Keratinocyte (primary cell): ENCODE results near the gene MUC4.

Experiments used
- EZH2 ChIP-seq: IDR thresholded peaks from one replicate; pipeline ENCODE4 v1.6.1; 2012; ENCODE audit warnings: inconsistent platforms, mild to moderate bottlenecking, low read length, moderate library complexity
- TF ChIP-seq, protein P1 (sequence below), 3 experiments: IDR thresholded peaks in 1 of 3; conservative IDR thresholded peaks in 1 of 3; optimal IDR thresholded peaks in 1 of 3; 2 replicates in 2 of 3; 3 replicates in 1 of 3; pipeline versions ENCODE3 to v1.5.1; 2011; ENCODE audit warnings: low read length in 3 of 3, mild to moderate bottlenecking in 3 of 3, moderate library complexity in 2 of 3, control low read depth in 1 of 3, inconsistent platforms in 1 of 3; ENCODE audit not compliant: insufficient read depth in 2 of 3; ENCODE audit errors: extremely low read depth in 1 of 3

DNA sequence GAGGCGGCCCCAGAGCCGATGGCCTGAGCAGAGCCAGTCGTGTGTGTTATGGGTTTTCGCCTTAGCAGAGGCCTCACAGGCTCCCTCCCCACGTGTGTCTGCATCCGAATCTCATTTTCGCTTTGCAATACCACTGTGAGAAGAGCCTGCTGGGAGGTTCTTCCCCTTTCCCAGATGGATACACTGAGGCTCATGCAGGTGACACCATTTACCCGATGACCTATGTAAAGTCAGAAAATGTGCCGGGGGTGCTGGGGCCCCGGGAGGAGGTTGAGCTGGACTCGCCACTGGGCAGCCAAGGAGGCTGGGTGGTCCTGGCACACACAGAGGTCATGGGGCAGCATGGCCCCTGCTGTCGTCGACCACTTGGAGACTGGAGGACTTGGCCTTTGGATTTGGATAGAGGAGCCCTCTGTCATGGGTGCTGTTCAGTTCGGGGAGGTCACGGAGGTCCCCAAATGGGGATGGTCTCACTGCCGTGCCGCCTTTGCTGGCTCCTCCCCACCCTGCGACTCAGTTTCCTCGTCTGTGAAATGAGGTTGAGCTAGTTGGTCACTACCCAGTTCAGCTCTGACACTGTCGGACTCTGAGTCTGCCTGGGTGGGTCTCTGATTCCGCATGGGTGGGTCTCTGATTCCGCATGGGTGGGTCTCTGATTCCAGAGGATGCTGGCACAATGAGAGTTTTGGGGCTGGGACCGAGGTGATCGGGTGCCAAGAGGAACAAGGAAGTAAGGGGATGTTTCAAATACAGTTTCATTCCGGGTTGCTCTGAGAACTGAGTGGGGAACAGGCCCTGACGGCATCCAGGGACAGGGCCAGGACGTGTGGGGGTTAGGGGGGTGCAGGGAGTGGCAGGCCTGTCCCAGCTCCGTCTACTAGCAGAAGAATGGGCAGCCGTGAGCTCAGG lies 23.2 kb upstream of the MUC4 start:
- TF ChIP-seq, protein P1, sequence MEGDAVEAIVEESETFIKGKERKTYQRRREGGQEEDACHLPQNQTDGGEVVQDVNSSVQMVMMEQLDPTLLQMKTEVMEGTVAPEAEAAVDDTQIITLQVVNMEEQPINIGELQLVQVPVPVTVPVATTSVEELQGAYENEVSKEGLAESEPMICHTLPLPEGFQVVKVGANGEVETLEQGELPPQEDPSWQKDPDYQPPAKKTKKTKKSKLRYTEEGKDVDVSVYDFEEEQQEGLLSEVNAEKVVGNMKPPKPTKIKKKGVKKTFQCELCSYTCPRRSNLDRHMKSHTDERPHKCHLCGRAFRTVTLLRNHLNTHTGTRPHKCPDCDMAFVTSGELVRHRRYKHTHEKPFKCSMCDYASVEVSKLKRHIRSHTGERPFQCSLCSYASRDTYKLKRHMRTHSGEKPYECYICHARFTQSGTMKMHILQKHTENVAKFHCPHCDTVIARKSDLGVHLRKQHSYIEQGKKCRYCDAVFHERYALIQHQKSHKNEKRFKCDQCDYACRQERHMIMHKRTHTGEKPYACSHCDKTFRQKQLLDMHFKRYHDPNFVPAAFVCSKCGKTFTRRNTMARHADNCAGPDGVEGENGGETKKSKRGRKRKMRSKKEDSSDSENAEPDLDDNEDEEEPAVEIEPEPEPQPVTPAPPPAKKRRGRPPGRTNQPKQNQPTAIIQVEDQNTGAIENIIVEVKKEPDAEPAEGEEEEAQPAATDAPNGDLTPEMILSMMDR (optimal IDR thresholded peaks at IDR 0.05 in 1 of 3, IDR thresholded peaks at IDR 0.05 in 1 of 3, conservative IDR thresholded peaks at IDR 0.05 in 1 of 3; ENCODE audit: extremely low read depth in 1 of 3, insufficient read depth in 2 of 3, low read length in 3 of 3), result no peak
- no peak for TF ChIP-seq EZH2
